K562 (cell line): ENCODE measurements around the gene STIM1. TPM values are rescaled to one million over a fixed set of nuclear protein-coding genes. Genes with fewer than 3 reads are reported as not detected.

Experiments used
- AFF4 ChIP-seq: sonication (generic); formaldehyde crosslinking; IDR thresholded peaks from 2 replicates; pipeline ENCODE4 v1.8.0; 2023; ENCODE audit warnings: mild to moderate bottlenecking, missing genetic modification reagents
- ARID2 ChIP-seq: fragments of 450-650 bp; IDR thresholded peaks from 2 replicates; pipeline ENCODE4 v1.6.1; 2017; ENCODE audit warnings: antibody characterized with exemption, mild to moderate bottlenecking
- CBX3 ChIP-seq, 2 experiments: IDR thresholded peaks; 1 replicate in 1 of 2; 2 replicates in 1 of 2; pipeline ENCODE4 v1.6.1; 2012; ENCODE audit warnings: inconsistent platforms in 2 of 2, low read length in 2 of 2, borderline replicate concordance in 1 of 2, control low read depth in 1 of 2
- HDAC8 ChIP-seq: fragments of 450-650 bp; IDR thresholded peaks from 2 replicates; pipeline ENCODE4 v1.6.1; 2016; ENCODE audit warnings: mild to moderate bottlenecking, missing genetic modification characterization, moderate library complexity, missing compliant biosample characterization
- HMGN3 ChIP-seq: IDR thresholded peaks from 2 replicates; pipeline ENCODE4 v1.6.1; 2011; ENCODE audit warnings: borderline replicate concordance, low read depth, mild to moderate bottlenecking, mixed read lengths, low read length; ENCODE audit not compliant: insufficient read length; ENCODE audit errors: extremely low read depth
- ID3 ChIP-seq, 2 experiments: fragments of 250-450 bp in 1 of 2; fragments of 450-650 bp in 1 of 2; sonication (Bioruptor Pico) in 1 of 2; IDR thresholded peaks; 2 replicates each; pipeline versions ENCODE4 v1.6.1 to v1.8.0; 2016 to 2021; ENCODE audit warnings: mild to moderate bottlenecking in 2 of 2, moderate library complexity in 2 of 2, missing compliant biosample characterization in 1 of 2, missing genetic modification characterization in 1 of 2
- PBX2 ChIP-seq, 2 experiments: IDR thresholded peaks in 1 of 2; conservative IDR thresholded peaks in 1 of 2; 2 replicates each; pipeline ENCODE4 v1.6.1; 2016; ENCODE audit warnings: low read depth in 2 of 2, mild to moderate bottlenecking in 1 of 2, missing compliant biosample characterization in 1 of 2, missing genetic modification characterization in 1 of 2, moderate library complexity in 1 of 2
- RFX5 ChIP-seq: IDR thresholded peaks from 2 replicates; pipeline ENCODE4 v1.6.1; 2011; ENCODE audit warnings: low read depth, mild to moderate bottlenecking, improper control_type of control experiment, low read length
- ZNF707 ChIP-seq: fragments of 250-450 bp; sonication (Bioruptor Pico); conservative IDR thresholded peaks from 2 replicates; pipeline ENCODE4 v1.8.0; 2022; ENCODE audit warnings: inconsistent platforms, mild to moderate bottlenecking, moderate library complexity
- ZNF780A ChIP-seq: fragments of 250-450 bp; sonication (Bioruptor Pico); IDR thresholded peaks from 2 replicates; pipeline ENCODE4 v1.5.0; 2021; ENCODE audit warnings: mild to moderate bottlenecking
- polyA plus RNA-seq, 8 experiments: library from polyadenylated mRNA; depleted of rRNA in 4 of 8; stranded (reverse) in 5 of 8; unstranded in 3 of 8; fragments of >200 nt; fragmentation: Nextera tagmentation in 2 of 8; fragmentation: Illumina TruSeq in 1 of 8; extraction: Ambion mirVana in 2 of 8; extraction: Trizol in 1 of 8; gene quantifications; 2 replicates each; pipeline versions ENCODE4 v1.2.1 to v1.2.3, GENCODE V29; 2011 to 2014; ENCODE audit warnings: inconsistent platforms in 1 of 8, missing spikeins in 1 of 8
- total RNA-seq, 7 experiments: library from RNA; depleted of rRNA in 6 of 7; stranded (reverse); fragments of >200 nt in 6 of 7; fragmentation: Illumina TruSeq in 2 of 7; extraction: Trizol in 2 of 7; gene quantifications; 2 replicates each; pipeline versions ENCODE4 v1.2.1 to v1.2.3, GENCODE V29; 2011 to 2021; ENCODE audit warnings: low replicate concordance in 1 of 7

Gene STIM1
- total and polyA plus RNA-seq, 9 of the 15 experiments (the other 6 are each of a cell fraction or from before 2014, with no cell fraction given): 7.7 to 50.5 (median 22.5) TPM

- TF ChIP-seq AFF4 (CRISPR knock-in tag) (no peak), HMGN3 (no peak), ZNF707 (CRISPR knock-in tag) (no peak), HDAC8 (tag) (no peak), ZNF780A (CRISPR knock-in tag) (no peak), PBX2 (CRISPR knock-in tag; IDR thresholded peaks at IDR 0.05; ENCODE audit: low read depth) (no peak), PBX2 (tag; conservative IDR thresholded peaks at IDR 0.05; ENCODE audit: low read depth) (no peak), RFX5 (no peak), ID3 (CRISPR knock-in tag; IDR thresholded peaks at IDR 0.05) (no peak), ID3 (tag; IDR thresholded peaks at IDR 0.05) (0 out of 2 replicates have a peak, but pooled peaks have one; percentile 11), ARID2 (no peak), CBX3 (IDR thresholded peaks at IDR 0.05; ENCODE audit: borderline replicate concordance in 1 of 2, low read length in 2 of 2) (no peak; a peak in 1 of 3 replicates)
Observed at GRCh38 chr11:3854660-3854976, 846 bp upstream of the STIM1 start (continued).
